Activated CD8-positive, alpha-beta T cell treated with anti-CD3 and anti-CD28 coated beads for 36 hours (primary cell): ENCODE data around the gene KRTAP5-4. TPM values are rescaled to one million over a fixed set of nuclear protein-coding genes. Genes with fewer than 3 reads are reported as not detected.

Experiments
- ATAC-seq: fragments of 200-7000 bp; cut with Tn5 transposase; one replicate; pipeline ENCODE4 v1.10.0; 2021; ENCODE audit warnings: mild to moderate bottlenecking, moderate library complexity
- CTCF ChIA-PET: fragments of 350-600 bp; sonication (Branson Sonifier 250); formaldehyde crosslinking; loops from one replicate; lab custom pipeline; 2021; ENCODE audit warnings: antibody characterized with exemption; lab: Charles Lee
- POLR2A ChIA-PET: fragments of 350-600 bp; sonication (Branson Sonifier 250); formaldehyde crosslinking; loops from one replicate; lab custom pipeline; 2021; ENCODE audit warnings: antibody characterized with exemption; lab: Charles Lee
- DNase-seq: peaks from one replicate; pipeline ENCODE4 v3.0.0-alpha.2; 2020
- H3K27ac Mint-ChIP-seq: one replicate; pipeline ENCODE4 v1.8.0; 2021; ENCODE audit warnings: mild to moderate bottlenecking, mixed read lengths
- H3K27me3 Mint-ChIP-seq: one replicate; pipeline ENCODE4 v1.8.0; 2021; ENCODE audit warnings: mixed read lengths
- H3K36me3 Mint-ChIP-seq: one replicate; pipeline ENCODE4 v1.8.0; 2021; ENCODE audit warnings: low read depth, mixed read lengths
- H3K4me1 Mint-ChIP-seq: one replicate; pipeline ENCODE4 v1.8.0; 2021; ENCODE audit warnings: low read depth, mixed read lengths
- H3K4me3 Mint-ChIP-seq: one replicate; pipeline ENCODE4 v1.8.0; 2021; ENCODE audit warnings: mild to moderate bottlenecking, moderate library complexity, mixed read lengths
- H3K9me3 Mint-ChIP-seq: one replicate; pipeline ENCODE4 v1.8.0; 2021; ENCODE audit warnings: mixed read lengths
- intact Hi-C: fragments of 100-400 bp; cut with micrococcal nuclease; formaldehyde crosslinking; loops from one replicate; pipeline ENCODE4 v1.10.0; 2022
- total RNA-seq, 2 experiments: library from RNA; stranded (reverse); gene quantifications; one replicate each; pipeline ENCODE4 v1.2.3, GENCODE V29; 2021
- TF ChIP-seq, protein P1 (sequence below): fragments of 200-600 bp; IDR thresholded peaks from one replicate; pipeline ENCODE4 v1.8.0; 2022; ENCODE audit warnings: antibody characterized with exemption, mild to moderate bottlenecking

KRTAP5-4 gene
- total RNA-seq, 2 experiments from 2014 or later, result not detected

DNA sequence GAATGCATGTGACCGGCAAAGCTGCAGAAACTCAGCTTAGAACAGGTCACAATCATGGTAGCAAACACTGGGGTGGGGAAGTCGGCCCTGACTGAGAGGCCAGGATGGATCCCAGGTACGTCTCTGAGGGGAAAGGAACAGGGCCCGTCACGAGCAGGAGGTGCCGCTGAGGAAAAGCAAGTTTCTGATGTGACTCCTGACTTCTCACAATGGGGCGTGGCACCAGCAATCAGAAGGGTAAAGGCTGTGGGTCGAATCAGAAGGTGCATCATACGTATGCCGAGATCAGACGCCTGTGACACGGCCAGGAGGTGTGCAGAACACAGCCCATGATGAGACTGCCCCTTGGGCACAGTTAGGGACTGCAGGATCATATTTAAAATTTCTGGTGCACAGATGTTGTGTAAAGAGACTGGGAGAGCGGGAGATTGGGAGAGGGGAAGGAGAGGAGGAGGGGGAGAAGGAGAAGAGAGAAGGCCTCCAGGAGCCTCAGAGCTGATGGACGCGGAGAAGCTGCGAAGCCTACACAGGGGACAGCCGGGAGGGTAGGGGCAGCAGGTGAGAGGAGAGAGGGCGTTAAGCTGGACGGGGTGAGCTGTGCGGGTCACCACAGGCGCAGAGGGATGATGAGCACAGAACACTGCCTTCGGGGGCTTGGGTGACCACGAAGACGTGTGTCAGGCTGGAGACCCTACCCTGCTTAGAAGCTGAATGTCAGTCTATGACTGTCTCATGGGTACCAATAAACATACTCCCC is 38.4 kb upstream of the KRTAP5-4 start:
- Mint-ChIP-seq H3K4me1 (no peaks in the 10 kb centered on the region), H3K9me3 (no peaks in the 10 kb centered on the region), H3K27ac (no peak overlapping the region), H3K36me3 (no peaks in the 10 kb centered on the region), H3K4me3 (no peak overlapping the region), H3K27me3 (peaks cover 32% of the 10 kb centered on the region)
- intact Hi-C loops, result no loop called here
- TF ChIP-seq, protein P1, sequence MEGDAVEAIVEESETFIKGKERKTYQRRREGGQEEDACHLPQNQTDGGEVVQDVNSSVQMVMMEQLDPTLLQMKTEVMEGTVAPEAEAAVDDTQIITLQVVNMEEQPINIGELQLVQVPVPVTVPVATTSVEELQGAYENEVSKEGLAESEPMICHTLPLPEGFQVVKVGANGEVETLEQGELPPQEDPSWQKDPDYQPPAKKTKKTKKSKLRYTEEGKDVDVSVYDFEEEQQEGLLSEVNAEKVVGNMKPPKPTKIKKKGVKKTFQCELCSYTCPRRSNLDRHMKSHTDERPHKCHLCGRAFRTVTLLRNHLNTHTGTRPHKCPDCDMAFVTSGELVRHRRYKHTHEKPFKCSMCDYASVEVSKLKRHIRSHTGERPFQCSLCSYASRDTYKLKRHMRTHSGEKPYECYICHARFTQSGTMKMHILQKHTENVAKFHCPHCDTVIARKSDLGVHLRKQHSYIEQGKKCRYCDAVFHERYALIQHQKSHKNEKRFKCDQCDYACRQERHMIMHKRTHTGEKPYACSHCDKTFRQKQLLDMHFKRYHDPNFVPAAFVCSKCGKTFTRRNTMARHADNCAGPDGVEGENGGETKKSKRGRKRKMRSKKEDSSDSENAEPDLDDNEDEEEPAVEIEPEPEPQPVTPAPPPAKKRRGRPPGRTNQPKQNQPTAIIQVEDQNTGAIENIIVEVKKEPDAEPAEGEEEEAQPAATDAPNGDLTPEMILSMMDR, result no peak
- ATAC-seq (no peak), DNase-seq (no peak)
- POLR2A ChIA-PET, result no interaction called here
- CTCF ChIA-PET, result no interaction called here

DNA sequence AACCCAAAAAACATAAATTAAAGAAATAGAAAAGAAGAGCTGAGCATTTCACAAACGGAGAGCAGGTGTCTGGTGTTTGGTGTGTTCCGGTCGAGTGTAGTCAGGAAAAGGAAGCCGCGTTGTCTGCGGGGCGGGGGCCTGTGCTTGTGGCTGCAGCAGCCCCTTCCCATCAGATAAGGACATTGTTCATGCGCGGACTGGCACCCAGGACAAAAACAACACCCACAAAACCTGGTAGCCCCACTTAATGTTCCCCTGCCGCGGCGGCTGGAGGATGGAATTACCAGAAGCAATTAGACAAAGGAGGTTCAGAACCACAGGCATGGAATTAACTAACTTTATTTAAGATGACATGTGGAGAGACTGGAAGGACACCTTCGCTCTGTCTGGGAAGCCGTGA is 37.6 kb upstream of the KRTAP5-4 start:
- TF ChIP-seq, protein P1, result no peak
- H3K27me3 Mint-ChIP-seq, result peaks cover 36% of the 10 kb centered on the region
- no peak for DNase-seq
- no peaks in the 10 kb centered on the region for H3K4me1 Mint-ChIP-seq
- ATAC-seq, result no peak
- CTCF ChIA-PET, result interaction anchor here (0.6 to 1.0 kb wide), 2 partner anchors 34 to 173 kb away, joined by 3 read pairs; no protein-coding TSS in a partner anchor
- no peak overlapping the region for H3K4me3 Mint-ChIP-seq
- intact Hi-C loops, result no loop called here
- H3K36me3 Mint-ChIP-seq, result no peaks in the 10 kb centered on the region
- POLR2A ChIA-PET, result no interaction called here
- H3K27ac Mint-ChIP-seq, result no peak overlapping the region
- H3K9me3 Mint-ChIP-seq, result no peaks in the 10 kb centered on the region

DNA sequence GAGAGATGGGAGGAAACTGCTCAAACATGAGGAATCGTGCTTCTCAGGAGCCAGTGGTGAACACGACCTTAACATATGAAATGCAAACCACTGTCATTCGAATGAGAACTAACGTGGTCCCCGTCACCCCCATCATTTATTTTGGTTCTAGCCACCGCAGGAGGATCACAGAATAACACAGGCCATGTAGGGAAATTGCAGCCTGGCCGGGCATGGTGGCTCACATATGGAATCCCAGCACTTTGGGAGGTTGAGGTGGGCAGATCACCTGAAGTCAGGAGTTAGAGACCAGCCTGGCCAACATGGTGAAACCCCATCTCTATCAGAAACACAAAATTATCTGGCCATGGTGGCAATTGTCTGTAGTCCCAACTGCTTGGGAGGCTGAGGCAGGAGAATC is 34.7 kb upstream of the KRTAP5-4 start:
- no peak for DNase-seq
- ChIA-PET CTCF (no interaction called here), POLR2A (no interaction called here)
- ATAC-seq, result no peak
- Mint-ChIP-seq H3K4me1 (no peaks in the 10 kb centered on the region), H3K4me3 (no peak overlapping the region), H3K27me3 (peaks cover 32% of the 10 kb centered on the region), H3K27ac (no peak overlapping the region), H3K9me3 (no peaks in the 10 kb centered on the region), H3K36me3 (no peaks in the 10 kb centered on the region)
- TF ChIP-seq, protein P1, result no peak
- intact Hi-C loops, result no loop called here

DNA sequence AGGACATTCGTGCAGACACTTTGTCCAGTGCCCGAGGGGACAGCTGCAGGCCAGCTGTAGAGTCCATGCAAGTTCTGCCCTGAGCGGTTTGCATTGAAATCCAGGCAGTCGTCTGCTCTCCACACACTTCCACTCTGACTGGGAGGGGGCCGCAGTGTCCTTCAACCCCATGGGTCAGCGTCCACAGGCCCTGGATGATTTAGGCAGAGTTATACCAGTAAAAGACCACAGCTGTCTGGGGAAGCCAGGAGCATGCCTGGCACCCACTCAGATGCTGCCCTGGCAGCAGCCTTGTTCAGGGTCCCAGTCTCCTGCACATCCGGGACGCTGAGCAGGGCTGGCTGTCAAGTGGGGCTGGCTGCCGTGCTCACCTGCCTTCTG is 34.1 kb upstream of the KRTAP5-4 start:
- H3K36me3 Mint-ChIP-seq, result no peaks in the 10 kb centered on the region
- no peak overlapping the region for H3K4me3 Mint-ChIP-seq
- DNase-seq (no peak), ATAC-seq (no peak)
- no peaks in the 10 kb centered on the region for H3K4me1 Mint-ChIP-seq
- intact Hi-C loops, result no loop called here
- ChIA-PET POLR2A (no interaction called here), CTCF (no interaction called here)
- TF ChIP-seq, protein P1, result no peak
- H3K9me3 Mint-ChIP-seq, result no peaks in the 10 kb centered on the region
- H3K27me3 Mint-ChIP-seq, result peaks cover 29% of the 10 kb centered on the region
- H3K27ac Mint-ChIP-seq, result no peak overlapping the region

DNA sequence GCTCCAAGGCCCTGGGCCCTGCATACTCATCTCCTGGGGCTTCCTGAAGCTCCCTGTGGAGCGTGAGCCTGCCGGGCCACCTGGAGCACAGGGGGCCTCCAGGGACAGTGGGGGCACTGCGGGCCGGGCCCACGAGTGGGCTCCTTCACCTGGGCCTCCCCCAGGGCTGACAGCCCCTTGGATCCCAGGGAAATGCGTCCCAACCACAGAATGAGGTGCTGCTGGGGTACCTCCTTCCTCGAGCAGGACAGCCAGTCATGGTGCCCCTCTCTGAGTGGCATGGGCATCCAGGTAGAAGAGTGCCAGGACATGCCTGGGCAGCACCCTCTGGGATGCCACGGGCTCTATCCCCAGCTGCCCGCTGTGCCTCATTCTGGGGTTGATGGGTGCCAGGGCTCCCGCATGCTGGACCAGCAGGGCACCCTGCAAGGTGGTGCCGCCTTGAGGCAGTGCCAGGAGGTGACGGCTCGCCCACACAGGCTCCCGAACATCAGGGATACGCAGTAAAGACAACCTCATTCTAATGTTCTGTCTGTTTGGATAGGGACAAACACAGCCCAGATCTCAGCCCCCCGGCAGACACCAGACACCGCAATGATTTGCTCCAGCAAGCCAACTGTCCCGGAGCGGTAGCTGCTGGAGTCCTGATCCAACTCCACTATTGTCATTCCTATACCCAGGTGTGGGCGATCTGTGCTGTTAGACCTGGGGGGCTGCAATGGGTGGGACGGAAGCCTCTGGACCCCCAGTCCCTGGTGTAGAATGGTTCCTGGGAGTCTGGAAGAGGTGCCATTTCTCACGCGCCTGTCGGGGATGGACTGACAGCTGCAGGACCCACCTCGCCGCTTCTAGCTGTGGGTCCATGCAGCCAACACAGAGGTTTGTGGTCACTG is 33.5 kb upstream of the KRTAP5-4 start:
- ChIA-PET CTCF (interaction anchor here (3.1 to 7.4 kb wide), 3 partner anchors 15 to 178 kb away, joined by 56 to 95 read pairs (median 86); partner anchors contain the start of gene SYT8), POLR2A (no interaction called here)
- Mint-ChIP-seq H3K27me3 (peaks cover 28% of the 10 kb centered on the region), H3K4me3 (no peak overlapping the region), H3K4me1 (no peaks in the 10 kb centered on the region), H3K36me3 (no peaks in the 10 kb centered on the region), H3K27ac (no peak overlapping the region), H3K9me3 (no peaks in the 10 kb centered on the region)
- TF ChIP-seq, protein P1, result no peak
- ATAC-seq, result no peak
- intact Hi-C loops, result no loop called here
- DNase-seq, result no peak
